Frontal cortex (tissue), 4 donors: Measurements from ENCODE around the gene HOXC12. TPM values are rescaled to one million over a fixed set of nuclear protein-coding genes. Genes with fewer than 3 reads are reported as not detected.

Experiments used
- DNase-seq, 2 donors: peaks; one replicate each; pipeline ENCODE4 v3.0.0; 2012; ENCODE audit warnings: low spot score in 2 of 2
- FAIRE-seq: peaks from 2 replicates; lab custom pipeline; 2012; peaks lifted over from hg19 to GRCh38; lab: Jason Lieb, UNC
- total RNA-seq: library from RNA; depleted of rRNA; stranded (reverse); fragments of >200 nt; gene quantifications from one replicate; pipeline ENCODE4 v1.2.3, GENCODE V29; 2014
- donor health status: control.
- donor health status: control.
- donor health status: control.

Gene HOXC12
- total RNA-seq, 1 donor from 2014 or later: not detected

DNA sequence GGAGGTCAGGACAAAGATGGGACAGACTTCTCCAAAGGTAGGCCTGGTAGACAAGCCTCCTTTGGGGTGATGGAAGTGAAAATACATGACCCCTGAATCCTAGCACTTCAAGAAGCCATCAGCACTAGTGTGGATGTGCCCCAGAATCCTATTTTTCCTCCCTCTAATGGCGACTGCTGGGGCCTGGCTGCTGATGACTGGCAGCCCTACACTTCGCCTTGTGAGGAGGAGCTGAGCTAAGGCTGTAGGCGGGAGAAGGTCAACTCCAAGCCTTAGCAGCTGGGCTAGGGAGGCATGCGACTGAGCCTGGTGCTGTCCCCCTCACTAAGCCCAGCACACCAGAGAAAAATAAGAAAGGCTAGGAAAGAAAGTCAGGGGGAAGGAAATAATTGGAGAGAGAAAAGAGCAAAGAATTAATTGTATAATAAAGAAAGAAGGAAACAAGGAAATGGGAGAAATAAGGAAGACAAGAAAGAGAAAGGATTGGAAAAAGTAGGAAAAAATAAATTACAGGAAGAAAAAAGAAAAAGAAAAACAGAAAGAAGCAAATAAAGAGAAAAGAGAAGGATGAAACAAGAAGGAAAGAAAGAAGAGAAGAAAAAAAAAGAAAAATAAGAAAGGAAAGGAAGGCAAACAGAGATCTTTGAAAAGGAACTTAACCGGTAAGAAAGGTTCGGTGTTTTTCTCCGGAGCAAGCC lies 25.6 kb downstream of the HOXC12 start:
- DNase-seq (no peak), FAIRE-seq (no peak)

DNA sequence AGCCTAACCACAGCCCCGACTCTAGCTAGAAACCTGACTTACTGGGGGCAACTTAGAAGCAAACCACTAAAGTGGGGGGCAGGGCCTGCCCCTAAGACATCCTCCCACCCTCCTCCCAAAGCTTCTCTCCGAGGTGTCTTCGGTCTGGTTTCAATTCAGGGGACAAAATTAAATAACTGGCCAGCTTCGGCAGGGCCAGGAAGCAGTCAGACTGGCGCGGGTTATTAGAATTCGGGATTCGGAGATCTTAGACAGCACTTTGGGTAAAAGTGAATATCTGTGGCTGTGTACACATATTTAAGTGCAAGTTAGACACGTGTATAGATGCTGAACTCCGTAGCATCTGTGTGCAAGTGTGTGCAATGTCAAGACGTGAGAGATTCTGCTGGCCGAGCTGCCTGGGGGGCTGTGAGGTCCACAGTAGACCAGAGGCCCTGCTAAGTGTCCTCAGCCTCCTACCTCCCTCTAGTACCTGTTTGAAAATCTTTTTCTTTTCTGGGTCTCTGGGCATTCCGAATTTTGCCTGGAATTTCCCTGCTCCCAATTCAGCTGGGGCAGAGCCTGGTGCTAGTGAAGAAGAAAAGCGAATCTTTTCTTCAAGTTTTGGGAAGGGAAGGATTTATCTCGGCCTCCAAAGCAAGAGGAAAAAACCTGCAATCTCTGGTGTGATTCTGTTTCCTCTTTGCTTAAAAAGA lies 26.2 kb downstream of the HOXC12 start:
- FAIRE-seq (no peak), DNase-seq (no peak)

DNA sequence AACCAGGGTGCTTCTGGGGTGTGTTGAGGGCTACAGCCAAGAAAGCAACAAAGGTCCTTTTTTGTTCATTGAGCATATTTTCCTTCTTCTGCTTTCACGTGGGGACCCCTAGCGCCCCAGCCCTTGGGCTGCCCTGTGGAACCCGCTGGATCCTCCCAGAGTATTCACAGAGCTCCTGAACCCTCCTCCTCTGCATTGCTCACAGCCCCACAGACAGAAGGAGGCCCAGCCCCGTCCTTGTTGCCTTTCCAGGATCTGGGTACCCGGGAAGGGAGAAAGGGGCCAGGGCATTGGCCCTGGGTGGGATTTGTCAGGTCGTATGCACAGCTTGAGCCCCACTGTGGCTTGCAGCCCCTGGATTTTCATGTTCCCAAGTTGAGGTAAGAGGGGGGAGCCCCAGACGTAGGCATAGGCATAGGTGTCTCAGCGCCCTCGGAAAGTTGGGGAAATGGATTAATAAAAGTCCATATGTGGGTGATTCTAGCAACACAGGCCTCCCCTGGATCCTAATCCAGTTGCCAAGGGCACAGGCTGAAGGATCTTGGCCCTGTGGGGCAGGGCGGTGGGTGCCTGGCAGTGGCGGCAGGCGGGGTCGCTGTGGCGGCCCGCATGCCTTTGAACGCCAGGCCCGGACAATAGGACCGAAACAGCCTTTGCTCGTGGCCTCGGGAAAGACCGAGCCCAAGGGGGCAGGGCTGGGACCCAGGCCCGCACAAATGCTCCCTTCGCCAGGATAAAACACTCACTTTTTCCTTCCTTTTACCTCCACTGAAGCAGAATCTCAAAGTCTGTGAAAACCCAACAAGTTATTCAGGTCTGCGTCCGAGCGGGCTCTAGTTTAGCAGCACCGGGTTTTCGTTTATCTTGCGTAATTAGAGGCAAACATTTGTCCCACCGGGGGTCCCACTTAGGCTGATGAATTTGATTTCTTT lies 27.2 kb downstream of the HOXC12 start:
- no peak for DNase-seq
- FAIRE-seq: no peak

DNA sequence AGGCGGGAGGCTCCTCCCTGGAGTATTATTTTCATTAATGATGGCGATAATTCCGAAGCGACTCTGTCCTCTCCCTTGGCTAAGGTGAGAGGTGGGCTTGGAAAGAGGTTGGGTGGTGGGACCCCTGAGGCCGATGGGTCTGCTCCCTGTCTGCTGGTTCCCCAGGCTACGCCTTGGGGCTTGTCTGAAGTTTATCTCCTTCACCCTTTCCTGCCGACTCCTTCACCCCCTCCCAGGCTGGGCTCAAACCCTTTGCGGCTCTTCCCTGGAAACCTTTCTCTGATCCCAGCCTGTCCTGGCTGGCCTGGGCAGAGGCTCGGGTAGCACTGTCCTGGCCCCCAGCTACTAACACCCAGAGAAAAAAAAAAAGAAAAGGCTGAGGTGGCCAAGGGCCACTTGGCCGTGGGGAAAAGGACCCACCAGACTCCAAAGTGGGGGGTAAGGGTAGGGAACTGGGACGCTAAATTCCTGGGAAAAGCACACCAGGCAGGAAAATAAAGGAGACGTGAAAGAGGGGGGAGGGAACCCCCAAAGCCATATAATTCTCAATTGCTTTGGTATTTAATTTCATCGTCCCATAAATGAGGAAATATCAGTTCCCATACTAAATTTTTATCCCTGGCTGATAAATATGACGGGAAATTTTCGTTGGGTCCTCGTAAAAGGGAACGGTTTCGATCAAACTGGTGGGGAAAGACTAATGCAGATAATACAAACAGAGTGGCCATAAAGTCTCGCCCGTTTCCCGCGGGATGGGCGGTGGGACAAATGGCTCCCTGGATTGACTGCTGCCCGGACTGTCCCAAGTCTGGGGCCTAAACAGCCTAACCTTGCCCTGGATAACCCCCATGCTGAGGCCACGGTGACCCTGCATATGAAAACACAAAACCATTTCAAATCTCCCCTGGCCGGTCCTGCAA lies 28.2 kb downstream of the HOXC12 start:
- DNase-seq: no peak
- no peak for FAIRE-seq

DNA sequence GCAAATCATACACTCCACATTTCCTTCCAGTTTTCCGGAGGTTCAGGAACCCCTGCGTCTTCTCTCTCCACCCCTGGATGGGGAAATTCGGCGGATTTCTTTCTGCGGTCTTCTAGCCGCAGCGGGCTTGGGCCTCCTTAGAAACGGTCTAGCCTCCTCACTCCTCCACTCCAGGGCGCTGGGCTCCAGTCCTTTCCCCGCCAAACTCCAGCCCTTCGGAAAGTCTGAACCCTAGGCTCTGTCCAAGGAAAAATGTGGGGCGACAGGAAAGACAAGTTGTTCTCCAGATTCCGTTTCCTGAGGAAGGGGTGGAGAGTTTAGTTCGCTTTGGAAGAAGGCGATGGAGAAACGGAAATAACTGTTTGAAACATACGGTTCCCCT lies 28.9 kb downstream of the HOXC12 start:
- FAIRE-seq (no peak), DNase-seq (no peak)

DNA sequence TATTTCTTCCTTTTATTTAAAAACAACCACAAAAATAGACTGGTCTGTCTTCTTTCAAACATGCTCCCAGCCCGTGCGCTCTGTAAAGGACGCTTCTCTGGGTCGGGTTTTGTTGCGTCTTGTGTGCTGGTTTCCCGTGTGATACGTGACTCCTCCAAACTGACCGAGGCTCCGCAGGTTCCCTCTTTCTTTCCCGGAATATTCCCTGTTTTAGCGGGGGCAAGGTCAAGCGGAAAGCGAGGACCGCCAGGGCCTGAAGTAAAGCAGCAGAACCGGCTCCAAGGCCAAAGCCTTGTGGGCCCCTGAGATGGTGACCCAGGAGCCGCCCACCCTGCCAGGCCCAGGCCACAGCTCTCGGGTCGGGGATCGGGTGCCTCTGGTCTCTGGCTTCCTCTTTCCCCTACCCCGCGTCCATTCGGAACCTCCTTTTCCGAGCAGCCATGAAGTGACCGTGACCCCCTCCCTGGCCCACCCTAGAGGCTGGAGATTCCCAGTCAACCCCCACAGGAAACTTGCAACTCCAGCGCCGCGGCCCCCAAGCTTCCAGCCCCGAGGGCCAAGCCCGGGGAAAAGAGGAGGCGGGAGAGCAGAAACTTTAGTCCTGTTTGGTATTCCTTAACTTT lies 29.4 kb downstream of the HOXC12 start:
- FAIRE-seq: no peak
- no peak for DNase-seq

DNA sequence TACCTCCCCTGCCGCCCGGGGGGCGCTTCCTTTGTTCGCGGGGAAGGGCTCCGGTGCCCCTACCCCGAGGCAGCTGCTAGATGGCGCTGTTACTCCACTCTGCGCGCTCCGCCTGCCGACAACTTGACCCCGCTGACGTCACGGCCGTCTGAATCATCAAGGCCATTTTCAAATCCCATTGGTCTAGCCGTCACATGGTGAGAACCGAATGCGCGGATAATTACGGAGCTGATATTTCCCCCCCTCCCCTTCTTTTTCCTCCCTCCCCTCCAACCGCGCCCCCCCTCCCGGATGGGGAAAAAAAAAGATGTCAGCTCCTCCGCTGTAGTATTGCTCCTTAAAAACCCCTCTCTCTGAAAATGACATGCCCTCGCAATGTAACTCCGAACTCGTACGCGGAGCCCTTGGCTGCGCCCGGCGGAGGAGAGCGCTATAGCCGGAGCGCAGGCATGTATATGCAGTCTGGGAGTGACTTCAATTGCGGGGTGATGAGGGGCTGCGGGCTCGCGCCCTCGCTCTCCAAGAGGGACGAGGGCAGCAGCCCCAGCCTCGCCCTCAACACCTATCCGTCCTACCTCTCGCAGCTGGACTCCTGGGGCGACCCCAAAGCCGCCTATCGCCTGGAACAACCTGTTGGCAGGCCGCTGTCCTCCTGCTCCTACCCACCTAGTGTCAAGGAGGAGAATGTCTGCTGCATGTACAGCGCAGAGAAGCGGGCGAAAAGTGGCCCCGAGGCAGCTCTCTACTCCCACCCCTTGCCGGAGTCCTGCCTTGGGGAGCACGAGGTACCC lies 30.4 kb downstream of the HOXC12 start, which contains the start of gene HOXC10:
Gene HOXC10 (plus strand): TSS at position 246 of the 791 bp plus-strand sequence. CDS start 114 bp downstream, at position 360.
- DNase-seq (peak; percentile 70 to 73), FAIRE-seq (no peak)

DNA sequence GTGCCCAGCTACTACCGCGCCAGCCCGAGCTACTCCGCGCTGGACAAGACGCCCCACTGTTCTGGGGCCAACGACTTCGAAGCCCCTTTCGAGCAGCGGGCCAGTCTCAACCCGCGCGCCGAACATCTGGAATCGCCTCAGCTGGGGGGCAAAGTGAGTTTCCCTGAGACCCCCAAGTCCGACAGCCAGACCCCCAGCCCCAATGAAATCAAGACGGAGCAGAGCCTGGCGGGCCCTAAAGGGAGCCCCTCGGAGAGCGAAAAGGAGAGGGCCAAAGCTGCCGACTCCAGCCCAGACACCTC lies 30.9 kb downstream of the HOXC12 start:
- FAIRE-seq: no peak
- DNase-seq: no peak

DNA sequence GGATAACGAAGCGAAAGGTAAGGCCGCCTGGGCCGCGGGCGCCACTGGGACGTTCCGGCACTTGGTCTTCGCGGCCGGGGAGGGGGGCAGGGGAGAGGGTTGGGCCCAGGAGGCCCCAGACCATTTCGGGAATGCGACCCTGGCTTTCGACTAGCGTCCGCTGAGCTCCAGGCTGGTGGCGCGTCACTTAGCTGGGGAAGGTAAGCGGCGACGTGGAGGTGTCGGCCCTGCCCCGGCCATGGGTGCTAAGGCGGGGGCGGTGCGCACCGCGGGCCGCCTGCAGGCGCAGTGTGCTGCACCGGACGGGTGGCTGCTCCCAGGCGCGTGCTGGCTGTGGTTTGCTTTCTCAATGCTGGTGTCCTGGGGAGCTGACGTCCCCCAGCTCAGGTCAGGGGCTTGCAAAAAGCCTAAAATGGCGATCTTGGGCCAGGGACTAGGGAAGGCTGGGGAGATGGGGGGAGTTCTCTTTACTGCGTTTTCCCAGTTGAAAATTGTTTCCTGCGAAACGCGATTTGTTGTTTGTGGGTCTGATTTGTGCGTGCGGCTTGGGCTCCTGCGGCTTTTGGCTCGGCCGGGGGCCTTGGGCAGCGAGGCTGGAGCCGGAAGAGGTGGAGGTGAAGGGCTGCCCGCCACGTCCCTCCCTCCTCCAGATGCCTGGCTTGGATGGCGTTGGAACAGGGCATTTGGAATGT lies 31.4 kb downstream of the HOXC12 start:
- no peak for FAIRE-seq
- DNase-seq: no peak

DNA sequence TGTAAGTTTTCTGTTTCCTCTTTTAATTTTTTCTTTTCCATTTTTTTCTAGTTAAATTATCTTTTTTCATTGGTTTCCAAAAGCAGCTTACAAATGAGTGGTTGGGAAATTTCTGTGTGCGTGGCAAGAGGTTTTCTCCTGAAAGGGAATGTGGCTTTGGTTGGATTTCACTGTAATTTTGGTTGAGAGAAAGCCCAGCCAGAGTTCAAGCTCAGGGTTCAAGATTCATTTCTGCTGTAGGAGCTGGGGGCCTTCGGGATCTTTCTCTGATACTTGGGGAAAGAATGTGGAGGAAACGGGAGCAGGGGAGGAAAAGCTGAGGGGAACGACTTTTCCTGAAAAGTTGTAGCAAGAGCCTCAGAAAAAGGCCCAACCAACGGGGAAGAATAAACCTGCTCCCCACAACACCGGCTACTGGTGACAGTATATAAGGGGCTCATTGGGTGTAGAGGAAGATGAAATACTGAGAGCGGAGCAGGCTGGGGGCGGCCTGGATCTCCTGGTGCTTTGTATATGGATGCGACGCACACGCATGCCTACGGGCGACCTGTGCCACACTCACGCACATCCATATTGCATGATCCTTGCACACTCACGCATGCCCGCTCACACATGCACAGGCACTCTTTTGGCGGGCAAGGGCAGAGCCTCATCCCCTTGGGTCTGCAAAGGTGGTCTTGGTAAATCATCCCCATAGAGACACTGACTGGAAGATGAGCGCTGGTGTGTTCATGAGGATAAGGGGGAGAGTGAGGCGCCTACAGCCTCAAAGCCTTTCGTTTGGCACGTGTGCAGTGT lies 32.2 kb downstream of the HOXC12 start:
- no peak for FAIRE-seq

DNA sequence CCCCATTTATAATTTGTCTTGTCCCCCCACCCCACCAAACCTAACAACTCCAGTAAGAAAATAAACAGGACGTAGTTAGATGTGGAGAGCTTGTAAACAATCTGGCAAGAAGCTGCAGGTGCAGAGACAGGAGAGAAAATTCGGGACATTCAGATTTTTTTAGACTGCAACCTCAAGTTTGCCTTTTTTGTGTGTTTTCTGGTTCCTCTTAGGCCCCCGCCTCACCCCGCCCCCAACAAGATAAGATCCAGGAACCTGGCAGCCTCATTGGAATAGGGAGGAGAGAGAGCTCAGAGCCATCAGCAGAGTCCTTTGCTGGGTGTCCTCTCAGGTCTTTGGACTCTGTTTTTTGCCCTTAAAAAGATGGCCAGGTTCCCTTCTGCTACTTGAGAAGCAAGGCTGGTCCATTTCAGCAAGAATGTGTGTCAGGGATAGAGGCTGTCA lies 33.1 kb downstream of the HOXC12 start:
- FAIRE-seq (no peak), DNase-seq (no peak)

More for the DNA sequence above, 32.2 kb downstream of the HOXC12 start:
- DNase-seq: no peak

DNA sequence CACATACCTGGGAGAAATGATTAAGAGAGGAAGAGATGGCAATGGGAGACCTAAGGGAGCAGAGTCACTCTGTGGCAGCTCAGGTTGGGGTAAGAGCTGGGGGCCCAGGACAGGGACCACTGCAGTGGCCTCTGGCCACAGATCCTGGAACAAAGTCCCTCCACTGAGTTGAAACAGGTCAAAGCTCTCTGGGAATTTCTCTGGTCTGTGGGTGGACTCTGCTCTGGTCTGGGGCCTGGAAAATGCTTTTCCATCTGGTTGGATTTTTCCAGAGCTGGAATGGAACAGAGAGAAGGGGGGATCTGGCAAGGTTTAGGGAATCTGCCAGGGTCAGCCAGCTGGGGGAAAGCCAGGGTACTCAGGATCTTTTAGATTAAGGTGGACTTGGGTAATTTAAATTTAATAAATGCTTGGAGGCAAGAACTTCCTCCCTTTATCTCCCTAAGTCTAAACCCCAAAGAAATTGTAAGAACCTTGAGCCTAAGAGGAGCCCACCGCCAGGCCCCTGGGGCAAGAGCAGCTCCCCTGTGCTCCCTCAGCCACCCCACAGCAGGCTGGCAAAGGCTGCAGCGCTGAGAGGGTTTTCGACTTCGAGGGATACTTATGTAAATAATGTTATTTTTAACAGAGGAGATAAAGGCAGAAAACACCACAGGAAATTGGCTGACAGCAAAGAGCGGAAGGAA lies 34.0 kb downstream of the HOXC12 start:
- FAIRE-seq (no peak), DNase-seq (no peak)

DNA sequence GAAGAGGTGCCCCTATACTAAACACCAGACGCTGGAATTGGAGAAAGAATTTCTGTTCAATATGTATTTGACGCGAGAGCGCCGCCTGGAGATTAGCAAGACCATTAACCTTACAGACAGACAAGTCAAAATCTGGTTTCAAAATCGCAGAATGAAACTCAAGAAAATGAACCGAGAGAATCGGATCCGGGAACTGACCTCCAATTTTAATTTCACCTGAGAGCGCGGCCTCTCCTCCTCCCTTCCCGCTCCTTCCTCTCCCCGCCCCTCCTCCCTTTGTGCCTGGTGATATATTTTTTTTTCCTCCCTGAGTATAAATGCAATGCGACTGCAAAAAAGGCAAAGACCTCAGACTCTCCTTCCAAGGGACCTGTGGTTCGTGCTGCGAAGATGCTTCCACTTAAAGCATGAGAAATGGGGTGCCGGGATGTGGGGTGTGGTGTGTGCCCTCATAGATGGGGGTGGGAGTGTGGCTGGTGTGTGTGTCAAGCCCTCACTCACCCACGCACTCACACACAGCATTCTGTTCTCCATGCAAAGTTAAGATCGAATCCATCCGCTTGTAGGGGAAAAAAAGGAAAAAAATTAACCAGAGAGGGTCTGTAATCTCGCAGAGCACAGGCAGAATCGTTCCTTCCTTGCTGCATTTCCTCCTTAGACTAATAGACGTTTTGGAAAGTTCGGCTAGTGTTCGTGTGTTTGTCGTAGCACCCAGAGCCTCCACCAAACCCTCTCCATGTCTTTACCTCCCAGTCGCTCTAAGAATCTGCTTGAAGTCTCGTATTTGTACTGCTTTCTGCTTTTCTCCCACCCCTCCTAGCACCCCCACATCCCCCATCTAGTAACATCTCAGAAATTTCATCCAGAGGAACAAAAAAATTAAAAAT lies 34.8 kb downstream of the HOXC12 start:
- DNase-seq (no peak), FAIRE-seq (no peak)

DNA sequence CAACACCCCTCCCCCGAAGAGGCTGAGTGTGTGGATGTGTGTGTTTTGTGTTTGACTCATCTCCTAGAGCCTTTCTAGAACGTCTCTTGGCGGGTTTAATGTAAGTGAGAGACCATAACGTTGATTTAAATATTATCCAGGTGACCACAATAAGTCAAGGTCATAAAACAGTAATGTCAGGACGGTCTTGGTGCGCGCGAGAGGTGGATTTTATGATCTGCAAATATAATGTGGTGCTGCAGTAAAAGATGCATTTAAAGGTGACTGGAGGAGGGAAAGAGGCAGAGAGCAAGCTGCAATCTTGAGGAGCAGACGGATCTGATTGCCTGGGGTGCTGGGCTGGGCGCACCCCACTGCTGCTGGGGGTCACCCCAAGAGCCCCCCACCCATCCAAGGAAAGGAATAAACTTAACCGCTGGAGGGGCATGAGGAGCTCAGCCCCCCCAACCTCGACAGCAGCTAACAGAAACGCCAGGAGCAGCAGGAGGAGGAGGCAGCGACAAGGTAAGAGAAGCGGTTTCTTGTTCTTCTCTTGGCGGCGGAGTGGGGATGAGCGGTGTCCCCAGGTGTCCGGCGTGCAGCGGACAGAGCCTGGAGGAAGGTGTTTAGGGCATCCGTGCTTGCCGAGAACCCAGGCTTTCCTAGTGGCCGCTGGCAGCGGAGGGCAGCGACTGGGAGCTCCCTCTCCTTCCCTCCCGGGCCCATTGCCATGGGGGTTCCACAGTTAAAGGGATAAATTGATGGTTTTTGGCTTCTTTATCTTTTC lies 35.8 kb downstream of the HOXC12 start:
- FAIRE-seq (no peak), DNase-seq (no peak)

DNA sequence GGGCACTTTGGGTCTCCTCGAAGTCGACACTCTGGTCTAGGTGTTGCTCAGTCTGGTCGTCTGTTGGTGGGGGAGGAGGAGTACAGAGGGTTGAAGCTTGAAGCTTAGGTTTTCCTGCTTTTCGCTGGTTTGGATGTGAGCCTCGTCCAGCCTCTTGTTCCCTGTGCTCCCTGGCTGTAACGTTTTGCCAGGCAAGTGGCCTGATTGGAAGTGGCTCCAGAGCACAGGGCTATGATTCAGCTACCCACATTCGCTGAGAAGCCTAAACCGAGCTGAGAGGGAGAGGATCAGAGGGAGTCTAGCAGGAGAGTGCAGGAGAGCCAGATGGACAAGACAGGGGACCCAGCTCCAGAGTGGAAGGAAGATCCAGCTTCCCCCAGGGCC lies 36.4 kb downstream of the HOXC12 start:
- DNase-seq: no peak
- no peak for FAIRE-seq
